Inferior parietal cortex (tissue), 1 donor: Measurements from ENCODE around the gene KNSTRN.

Source experiments
- DNase-seq: peaks from one replicate; pipeline ENCODE4 v3.0.0-alpha.2; 2016; ENCODE audit errors: extremely low spot score

KNSTRN gene

DNA sequence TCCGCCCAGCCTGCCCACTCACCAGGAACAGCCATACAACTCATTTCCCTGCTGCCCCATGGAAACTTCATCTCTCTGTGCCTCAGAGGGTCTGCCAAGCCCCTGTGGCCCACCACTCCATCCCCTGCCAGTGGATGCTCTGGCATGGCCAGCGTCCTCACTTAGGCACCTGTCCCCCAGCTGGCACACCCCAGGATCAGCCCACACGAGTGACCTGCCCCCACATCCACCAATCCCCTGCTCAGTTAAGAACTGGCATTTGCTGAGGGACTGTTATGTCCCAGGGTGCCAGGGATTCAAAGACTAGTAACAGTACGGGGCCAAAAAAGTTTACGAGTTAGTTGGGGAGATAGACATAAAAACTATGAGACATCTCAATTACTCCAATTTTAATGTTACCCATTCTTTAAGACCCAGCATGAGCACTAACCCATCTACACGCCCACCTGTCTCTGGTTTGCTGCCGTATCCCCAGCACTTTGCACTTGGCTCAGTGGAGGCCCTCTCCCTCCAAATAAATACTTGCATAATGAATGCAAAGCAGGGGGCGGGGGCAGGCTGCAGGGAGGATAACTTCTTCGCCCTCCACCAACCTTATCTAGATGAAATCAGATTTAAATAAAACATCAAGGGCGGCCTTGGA is 46.7 kb downstream of the KNSTRN start:
- DNase-seq: no peak

DNA sequence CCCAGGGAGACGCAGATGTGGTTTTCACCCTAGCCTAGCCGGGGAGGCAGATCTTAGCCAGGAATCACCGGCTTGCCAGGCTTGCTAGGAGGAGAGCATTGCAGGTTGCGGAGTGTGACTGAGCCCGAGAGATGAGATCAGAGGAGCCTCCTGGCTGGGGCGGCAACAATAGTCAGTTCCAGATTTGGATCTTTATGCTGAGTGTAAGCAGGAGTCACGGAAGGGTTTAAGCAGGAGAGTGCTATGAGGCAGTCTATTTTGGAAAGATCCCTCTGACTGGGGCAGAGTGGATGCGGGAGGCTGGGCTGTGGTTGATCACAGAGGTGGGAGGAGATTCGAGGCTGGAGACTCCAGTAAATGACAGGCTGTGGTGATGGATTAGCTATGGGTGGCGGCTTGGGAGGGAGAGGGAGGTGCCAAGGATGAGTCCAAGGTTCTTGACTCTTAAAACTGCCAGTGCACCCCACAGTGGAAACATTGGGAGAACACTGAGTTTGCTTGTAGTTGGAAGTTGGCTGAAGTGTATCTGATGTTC is 47.8 kb downstream of the KNSTRN start:
- no peak for DNase-seq

DNA sequence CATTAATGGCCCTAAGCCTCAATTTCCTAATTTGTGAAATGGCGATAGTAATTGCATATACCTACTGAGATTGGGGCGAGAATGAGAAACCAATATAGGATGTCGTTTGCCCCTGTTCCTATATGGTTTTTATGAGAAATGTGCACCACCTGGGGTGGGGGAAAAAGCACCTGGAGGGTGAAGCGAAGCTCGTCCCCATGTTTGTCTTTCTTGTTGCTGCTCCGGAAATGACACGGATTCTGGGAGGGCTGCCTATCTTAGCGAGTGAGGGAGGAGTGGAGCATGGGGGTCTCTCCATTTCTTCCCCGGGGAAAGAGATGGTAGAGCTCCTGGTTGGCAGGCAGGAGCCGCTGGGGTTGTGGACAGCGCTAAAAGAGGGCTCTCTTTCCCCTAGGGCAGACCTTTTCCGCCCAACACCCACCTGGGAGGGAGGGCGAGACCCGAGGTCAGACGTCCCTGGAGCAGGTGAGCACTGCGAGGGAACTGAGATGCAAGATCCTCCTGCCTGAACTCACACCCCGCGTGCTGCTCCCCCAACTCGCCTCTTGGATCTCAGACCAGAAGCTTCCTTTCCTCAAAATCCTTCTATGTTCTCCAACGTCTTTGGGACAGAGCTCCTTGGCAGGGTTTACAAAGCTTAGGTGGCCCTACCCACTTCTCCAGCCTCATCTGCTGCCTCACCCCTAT is 52.6 kb downstream of the KNSTRN start:
- no peak for DNase-seq

DNA sequence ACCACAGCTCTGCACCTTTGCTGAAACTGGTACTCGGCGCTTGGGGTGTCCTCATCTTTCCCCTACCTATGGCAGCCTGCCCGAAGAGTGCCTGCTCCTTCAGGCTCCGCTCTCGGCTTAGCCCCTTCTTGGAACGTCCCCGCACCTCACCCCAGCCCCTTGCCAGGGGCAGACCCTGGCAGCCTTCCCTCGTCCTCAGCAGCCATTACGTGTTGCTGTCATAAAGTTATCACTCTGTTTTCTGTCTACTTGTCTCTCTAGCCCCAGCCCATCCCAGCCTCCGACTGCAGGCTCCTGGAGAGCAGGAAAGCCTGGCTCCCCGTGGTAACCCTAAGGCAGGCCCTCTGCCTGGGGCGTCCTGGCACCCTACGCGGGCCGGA is 53.2 kb downstream of the KNSTRN start:
- no peak for DNase-seq

DNA sequence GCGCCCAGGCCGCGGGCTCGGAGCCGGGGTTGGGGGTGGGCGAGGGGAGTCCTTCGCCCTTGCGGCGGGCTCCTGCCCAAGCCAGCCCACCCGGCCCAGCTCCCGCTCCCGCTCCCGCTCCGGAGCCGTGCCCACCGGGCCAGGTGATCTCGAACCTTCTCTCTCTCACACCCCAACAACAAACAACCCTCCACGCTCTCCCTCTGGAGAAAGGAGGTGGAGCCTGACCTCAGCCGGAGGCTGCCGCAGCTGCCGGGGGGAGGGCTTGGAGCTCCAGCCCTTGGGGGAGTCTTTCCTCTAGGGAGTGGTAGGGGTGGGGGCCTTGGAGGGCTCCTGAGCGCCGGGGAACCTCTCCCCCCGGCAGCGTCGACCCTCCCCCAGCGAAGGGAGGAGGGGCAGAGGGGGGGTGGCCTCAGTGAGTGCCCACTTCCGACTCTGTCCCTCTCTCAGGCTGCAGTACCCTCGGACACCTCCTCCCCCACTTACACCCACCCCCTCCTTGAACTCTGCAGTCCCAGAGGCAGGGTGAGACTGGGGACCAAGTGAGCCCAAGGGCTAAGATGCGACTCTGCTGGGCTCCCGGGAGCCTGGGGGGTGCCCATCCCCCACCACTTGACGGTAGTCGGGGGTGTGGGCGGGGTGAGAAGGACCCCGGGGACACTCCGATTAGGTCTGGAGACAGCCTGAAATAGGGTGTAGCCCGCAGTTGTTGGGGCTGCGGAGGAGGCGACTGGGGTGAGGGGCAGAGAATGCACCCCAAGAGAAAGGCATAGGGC is 53.8 kb downstream of the KNSTRN start:
- no peak for DNase-seq

DNA sequence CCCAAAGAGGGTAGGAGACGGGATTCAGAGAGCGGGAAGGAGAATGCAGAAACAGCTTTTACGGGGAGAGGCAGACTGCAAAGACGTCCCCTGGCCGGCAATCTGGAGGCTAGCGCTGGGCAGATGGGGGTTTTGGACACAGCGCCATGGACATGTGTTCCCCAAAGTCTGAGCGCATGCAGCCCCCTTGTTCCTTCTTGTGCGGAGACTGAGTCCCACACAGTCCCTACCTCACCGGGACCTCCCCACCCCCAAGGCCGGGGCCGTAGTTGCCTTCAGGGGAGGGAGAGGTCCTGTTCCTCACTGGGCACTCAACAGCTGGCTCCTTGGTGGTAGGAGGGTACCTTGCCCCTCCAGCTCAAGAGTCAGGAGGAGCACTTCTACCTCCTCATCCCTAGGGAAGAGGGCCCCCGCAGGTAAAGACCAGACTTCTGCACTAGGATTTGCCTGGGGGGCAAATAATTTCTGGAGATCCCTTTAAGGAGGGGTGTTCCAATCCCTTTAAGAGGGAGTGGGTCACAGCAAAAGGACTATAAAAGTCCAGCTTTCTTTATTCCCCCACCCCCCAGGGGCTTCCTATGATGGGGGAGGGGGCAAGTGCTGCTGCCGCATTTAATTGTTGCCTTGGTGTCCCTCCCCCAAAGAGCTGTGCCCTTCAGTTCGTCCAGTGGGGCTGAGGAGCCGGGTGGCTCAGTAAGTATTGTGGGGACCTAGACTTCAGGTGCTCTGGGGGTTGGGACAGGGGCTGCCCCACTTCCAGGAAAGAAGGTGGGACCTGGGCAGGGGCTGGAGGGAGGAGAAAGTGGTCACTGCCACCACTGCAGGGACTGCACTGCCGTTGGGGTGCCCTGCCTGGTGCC is 54.6 kb downstream of the KNSTRN start:
- no peak for DNase-seq

DNA sequence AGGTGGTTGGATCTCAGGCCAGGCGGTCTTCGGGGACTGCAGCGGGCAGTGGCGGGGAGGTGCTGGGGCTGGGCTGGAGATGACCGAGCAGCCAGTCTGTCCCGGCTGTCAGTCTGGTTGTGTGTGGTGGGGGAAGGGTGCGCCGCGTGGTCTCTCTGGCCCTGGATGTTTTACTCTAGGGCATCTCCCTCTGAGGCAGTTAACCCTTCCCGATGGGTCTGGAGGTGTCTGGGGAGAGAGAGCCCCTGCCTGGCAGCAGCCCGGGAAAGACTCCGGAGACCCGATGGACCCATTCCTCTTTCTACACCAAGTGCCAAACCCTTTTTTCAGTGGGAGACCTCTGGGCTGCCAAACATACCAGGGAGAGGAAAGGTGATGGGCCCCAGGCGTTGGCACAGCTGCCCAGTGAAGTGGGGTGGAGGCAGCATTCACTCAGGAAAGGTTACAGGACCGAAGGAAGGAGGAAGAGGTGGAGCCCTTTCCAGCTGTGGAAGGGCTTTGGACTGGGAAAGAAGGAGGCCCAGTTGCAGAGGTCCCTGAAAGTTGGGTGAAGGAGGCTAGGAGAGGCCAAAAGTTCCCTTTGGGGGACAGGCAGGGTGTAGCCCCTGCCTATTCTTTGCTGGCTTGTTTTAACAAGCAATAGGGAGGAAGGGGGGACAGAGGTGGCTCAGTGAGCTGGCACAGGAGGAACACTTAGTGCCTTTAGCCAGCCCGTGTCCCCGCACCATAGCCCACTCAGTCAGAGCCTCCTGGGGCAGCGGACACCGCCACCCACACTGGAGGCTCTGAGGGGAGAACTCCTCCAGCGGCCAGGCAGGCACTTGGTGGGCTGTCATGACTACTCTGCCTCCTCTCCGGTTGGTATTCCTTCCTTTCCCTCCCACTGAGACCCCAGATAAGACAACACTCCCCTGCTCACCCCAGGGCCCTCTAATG is 55.5 kb downstream of the KNSTRN start:
- DNase-seq: no peak

DNA sequence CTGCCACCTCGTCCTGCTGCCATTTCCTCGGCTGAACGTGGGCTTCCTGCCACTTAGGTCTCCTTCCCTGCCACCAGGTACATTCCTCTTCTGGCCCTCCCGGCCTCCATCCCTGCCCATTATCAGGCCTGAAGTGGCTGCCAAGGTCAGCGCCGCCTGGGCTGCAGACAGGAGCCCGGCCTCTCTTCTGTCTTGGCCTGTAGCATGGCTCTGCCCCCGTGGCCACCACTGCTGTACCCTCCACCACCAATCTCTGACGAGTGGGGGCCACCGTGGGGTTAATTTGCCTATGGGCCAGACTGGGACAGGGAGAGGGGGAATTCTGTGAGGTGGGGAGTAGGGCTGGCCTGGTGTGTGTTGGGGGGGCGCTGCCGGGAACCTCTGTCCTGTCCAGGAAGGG is 56.2 kb downstream of the KNSTRN start:
- DNase-seq: no peak

DNA sequence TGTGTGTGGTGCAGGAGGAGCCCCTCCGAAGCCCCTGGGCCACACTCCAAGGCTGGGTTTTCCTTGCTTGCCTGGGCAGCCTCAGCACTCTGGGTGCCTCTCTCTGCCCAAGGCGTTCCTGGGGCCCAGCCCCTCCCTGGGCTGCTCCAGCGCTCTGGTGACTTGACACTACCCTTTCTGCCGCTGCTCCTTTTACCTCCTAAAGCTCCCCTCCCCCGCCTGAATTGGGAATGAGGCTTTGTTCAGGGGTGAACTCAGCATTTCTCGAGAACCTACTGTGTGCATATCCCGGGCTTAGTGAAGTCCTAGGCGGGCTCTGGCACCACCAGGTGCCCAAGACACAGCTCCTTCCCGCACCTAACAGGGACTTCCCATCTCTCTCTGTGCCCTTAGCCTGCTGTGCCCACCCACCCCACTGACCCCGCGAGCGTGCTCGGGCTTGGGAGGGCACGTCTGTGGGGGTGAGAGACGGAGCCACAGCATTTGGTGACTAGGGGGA is 57.0 kb downstream of the KNSTRN start:
- no peak for DNase-seq

DNA sequence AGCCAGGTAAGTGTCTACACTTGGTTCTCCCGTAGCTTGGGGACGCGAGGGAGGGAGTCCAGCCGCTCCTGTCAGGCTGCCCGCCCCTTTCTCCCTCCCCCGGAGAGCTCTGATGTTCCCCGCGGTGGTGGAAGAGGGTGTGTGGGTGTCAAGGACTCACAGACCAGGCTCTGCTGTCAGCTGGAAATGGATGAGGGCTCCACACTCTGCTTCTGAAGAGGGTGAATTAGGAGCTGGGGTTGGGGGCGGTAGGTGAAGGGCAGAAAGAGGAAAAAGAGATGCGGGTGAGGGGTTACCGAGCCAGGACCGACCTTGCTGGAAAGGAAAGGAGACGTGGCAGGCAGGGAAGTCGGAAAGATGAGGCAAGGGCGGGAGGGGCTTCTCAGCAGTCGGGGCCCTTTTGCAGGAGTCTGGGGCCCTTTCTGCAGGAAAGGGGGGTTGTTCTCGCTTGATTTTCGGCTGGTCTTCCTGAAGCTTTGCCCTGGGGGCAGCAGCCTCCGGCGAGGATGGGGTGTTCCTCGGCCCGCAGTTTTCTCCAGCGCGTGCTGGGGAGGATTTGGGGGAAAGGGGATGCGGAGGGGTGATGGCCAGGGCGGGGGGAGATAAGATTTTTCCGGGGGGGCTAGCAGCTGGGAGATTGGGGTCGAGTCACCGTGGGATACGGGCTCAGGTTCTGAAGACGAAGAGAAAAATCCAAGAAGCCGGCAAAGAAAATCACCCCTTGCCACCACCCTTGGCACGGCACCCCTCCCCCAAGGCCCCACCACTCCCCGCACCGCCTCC is 57.6 kb downstream of the KNSTRN start:
- DNase-seq: no peak

DNA sequence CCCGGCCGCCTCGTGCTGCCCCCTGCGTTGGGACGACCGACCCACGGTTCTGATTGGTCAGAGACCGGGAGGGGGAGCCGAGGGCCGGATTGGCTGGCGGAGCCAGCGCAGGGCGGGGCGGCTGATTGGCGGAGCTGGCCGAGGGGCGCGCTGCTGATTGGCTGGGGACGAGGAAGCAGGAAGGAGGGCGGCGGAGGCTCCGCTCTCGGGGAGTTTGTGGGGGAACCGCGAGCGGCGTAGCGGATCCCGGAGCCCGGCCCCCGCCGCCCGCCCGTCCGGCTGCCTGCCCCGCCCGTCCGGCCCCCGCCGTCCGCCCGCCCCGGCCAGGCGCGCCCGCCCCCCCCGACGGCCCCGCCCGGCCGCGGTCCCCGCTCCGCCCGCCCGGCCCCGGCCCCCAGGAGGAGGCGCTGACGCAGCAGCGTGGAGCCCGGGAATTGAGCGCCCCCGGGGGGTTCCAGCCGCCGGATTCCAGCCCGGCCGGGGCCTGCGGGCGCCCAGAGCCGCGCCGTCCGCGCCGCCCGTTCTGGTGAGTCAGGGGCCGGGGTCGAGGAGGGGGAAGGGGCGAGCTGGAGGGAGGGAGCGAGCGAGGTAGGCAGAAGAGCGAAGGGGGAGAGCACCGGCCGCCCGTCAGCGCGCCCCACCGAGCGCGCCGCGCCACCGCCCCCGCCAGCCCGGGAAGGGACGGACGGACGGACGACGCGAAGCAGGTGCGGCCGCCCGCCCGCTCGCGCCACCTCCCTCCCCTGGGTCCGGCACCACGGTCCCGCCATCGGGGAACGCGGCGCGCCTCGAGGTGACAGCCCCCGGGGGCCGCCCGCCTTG is 58.4 kb downstream of the KNSTRN start, which contains the start of gene BAHD1:
BAHD1 (plus strand) TSS at position 211 of the 822 bp plus-strand sequence. CDS start 17,512 bp downstream, outside the sequence.
- peak; percentile 94 for DNase-seq

DNA sequence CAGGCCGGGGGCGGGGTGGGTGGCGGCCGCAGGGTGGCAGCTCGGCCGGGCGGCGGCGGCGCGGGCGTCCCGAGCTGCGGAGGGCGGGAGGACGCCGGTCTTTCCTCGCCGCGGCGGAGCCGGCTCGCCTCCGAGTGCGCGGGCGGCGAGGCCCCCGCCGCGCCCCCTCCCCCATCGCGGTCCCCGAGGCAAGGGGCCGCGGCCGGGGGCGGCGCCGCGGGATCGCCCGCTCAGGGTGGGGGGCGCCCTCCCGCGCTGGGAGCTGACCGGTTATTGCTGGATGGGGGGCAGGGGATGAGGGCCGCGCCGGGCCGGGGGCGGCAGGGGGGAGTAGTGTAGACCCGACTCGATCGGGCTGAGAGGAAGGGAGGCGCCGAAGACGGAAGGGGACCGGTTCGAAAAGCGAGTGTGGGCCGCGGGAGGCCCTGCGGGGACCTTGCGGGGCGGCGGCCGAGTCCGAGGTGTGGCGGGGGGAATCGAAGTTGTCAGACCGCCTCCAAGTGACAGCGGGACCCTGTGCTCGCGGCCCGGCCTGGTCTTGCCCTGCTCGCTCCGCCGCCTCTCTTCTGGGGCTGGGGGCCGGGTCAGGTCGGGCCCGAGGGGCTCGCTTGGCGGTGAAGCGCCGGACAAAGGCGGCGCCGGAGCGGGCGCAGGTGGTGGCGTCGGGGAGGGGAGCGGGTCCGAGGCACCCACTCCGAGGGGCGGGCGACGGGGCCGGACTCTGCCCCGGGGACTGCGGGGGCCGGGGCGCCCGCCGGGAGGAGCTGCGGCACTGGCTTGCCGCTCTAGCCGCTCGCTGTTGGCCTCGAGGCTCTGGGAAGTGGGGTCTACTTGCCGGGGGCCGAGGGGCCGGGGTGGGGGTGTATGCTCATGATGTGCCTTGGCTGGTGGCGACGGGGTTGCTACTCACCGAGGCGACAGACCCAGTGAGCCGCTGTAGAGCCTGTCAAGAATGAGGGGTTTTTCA is 59.3 kb downstream of the KNSTRN start:
- DNase-seq: no peak

DNA sequence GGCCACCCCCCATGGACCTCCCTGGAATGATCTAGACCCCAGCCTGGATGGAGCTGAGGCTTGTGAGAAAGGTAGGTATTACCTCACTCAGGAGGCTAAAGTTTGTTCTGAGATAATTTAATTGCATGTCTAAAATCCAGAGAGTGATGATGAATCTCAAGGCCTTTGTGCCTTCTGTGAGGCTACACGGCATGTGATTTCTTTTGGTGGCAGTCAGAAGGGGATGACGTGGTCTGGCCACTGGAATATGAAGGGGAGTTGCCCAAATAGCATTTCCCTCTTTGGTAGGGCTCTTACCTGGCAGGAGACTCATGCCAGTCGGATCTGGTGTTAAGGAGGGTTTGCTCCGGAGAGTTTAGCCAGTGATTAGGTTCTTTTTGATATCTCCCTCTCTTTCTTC is 60.7 kb downstream of the KNSTRN start:
- DNase-seq: no peak

DNA sequence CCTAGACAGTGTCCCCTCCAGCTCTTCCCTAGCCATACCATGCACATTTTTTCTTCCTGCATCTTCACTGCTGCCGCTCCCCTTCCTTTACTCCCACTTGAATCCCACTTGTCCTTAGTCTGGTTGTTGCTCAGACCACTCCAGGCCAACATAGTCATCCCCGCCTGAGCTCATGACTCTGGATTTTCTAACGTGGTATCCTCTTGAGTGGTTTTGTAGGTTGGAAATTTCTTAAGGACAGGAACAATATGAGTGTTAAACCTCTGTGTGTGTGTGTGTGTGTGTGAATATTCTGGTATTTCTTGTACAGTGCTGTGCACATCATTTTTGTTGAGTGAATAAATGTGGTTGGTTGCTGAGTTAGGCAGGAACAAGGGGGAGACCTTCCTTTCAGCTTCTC is 61.3 kb downstream of the KNSTRN start:
- no peak for DNase-seq
